ENCODE measurements around the gene AUTS2. TPM values are rescaled to one million over a fixed set of nuclear protein-coding genes. Genes with fewer than 3 reads are reported as not detected.

The AUTS2 gene
- total RNA-seq, 1 donor from 2014 or later = 56.0 TPM

DNA sequence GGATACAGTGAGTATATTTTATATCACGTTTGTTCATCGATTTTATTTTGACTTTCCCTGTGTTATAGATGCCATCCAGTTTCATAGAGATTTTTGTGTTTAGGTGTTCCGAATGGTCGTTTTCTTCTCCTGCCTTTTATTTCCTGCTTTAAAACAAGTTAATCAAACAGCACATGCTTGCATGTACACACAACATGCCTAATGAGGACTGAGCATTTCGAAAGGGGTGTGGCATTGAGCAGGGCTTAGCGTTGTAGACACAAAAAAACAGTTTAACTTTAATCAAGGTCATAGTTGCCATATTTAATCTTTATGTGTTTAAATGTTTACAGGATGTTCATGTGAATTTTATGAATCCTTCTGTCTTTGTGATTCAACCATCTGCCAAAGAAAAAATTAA lies 1103.2 kb downstream of the AUTS2 start:
- no peak overlapping the region for H3K4me3 ChIP-seq
- no peaks in the 10 kb centered on the region for H3K9me3 ChIP-seq
- ATAC-seq (no peak), DNase-seq (no peak)
- peaks cover 10% of the 10 kb centered on the region for H3K4me1 ChIP-seq
- peaks cover 6% of the 10 kb centered on the region for H3K36me3 ChIP-seq
- H3K27me3 ChIP-seq = no peaks in the 10 kb centered on the region
- TF ChIP-seq, protein P1, sequence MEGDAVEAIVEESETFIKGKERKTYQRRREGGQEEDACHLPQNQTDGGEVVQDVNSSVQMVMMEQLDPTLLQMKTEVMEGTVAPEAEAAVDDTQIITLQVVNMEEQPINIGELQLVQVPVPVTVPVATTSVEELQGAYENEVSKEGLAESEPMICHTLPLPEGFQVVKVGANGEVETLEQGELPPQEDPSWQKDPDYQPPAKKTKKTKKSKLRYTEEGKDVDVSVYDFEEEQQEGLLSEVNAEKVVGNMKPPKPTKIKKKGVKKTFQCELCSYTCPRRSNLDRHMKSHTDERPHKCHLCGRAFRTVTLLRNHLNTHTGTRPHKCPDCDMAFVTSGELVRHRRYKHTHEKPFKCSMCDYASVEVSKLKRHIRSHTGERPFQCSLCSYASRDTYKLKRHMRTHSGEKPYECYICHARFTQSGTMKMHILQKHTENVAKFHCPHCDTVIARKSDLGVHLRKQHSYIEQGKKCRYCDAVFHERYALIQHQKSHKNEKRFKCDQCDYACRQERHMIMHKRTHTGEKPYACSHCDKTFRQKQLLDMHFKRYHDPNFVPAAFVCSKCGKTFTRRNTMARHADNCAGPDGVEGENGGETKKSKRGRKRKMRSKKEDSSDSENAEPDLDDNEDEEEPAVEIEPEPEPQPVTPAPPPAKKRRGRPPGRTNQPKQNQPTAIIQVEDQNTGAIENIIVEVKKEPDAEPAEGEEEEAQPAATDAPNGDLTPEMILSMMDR (IDR thresholded peaks at IDR 0.05) = no peak
- no peak overlapping the region for H3K27ac ChIP-seq
- intact Hi-C loops (cut with DNase I) = no loop called here

DNA sequence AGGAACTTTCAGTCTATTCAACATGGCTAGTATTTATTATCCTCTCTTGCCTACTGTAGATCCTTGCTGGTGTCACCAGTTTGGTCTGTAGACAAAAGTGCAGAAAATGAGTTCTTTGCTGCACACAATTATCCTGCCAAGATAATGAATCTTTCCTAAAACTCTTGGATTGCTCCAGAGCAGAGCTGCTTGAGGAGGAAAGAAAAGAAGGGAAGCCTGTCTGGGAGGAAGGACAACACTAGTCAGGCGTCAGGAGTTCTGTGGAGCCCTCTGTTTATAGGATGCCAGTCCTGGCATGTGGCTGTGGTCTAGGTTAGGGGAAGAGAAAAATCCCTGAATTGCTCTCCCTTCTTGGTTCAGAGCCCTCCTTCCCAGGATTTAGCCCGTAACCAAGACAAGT lies 1103.7 kb downstream of the AUTS2 start:
- peaks cover 6% of the 10 kb centered on the region for H3K4me1 ChIP-seq
- no peak overlapping the region for H3K27ac ChIP-seq
- no peak overlapping the region for H3K4me3 ChIP-seq
- no peaks in the 10 kb centered on the region for H3K27me3 ChIP-seq
- DNase-seq (no peak), ATAC-seq (no peak)
- TF ChIP-seq, protein P1 (IDR thresholded peaks at IDR 0.05) = no peak
- no peaks in the 10 kb centered on the region for H3K9me3 ChIP-seq
- intact Hi-C loops (cut with DNase I) = no loop called here
- peaks cover 6% of the 10 kb centered on the region for H3K36me3 ChIP-seq

DNA sequence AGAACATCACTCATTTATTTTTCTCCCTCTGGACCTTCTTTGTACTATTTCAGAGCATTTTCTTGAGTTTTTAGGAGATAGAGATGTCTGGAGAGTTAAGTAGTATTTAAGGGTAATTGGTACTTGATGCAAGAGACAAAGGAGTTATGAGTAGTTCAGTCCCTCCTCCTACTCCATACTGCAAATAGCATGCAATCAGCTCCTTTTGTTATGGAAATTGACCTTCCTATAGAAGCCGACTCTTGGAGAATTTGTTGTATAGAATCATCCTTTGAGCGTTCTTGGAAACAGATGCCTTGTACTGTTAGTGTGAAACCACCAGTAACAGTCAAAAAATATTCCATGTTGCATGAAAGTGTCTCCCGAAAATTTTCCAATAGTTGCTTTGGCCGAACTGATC lies 1105.5 kb downstream of the AUTS2 start:
- DNase-seq (no peak), ATAC-seq (no peak)
- H3K4me3 ChIP-seq = no peak overlapping the region
- H3K36me3 ChIP-seq = peaks cover 6% of the 10 kb centered on the region
- H3K27ac ChIP-seq = no peak overlapping the region
- peaks cover 7% of the 10 kb centered on the region for H3K4me1 ChIP-seq
- H3K9me3 ChIP-seq = no peaks in the 10 kb centered on the region
- TF ChIP-seq, protein P1 (IDR thresholded peaks at IDR 0.05) = no peak
- no peaks in the 10 kb centered on the region for H3K27me3 ChIP-seq
- intact Hi-C loops (cut with DNase I) = no loop called here

DNA sequence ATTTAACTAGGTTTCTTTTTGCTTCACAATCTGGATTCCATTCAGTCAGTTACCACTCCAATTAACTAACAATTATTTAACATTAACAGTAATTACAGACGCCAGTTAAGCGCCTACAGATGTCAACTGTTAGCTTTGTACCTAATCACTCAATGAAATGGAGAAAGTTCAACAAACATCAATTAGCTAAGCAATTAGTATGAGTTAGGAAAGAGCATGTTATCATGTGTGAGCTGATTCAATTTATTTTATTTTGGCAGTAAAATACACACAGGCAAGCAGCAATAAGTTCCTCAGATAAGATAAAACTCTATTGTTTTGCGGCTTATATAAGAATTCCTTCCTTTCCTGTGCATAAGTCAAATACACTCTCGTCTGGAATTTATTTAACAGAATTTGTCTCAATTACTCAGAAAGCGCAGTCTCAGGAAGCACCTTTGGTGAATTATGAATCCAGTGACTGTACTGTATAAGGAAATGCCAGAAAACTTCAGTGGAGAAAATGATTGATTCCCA lies 1106.6 kb downstream of the AUTS2 start:
- intact Hi-C loops (cut with DNase I) = no loop called here
- no peaks in the 10 kb centered on the region for H3K27me3 ChIP-seq
- H3K4me1 ChIP-seq = peaks cover 11% of the 10 kb centered on the region
- no peaks in the 10 kb centered on the region for H3K9me3 ChIP-seq
- DNase-seq (no peak), ATAC-seq (no peak)
- no peaks in the 10 kb centered on the region for H3K36me3 ChIP-seq
- H3K27ac ChIP-seq = no peak overlapping the region
- TF ChIP-seq, protein P1 (IDR thresholded peaks at IDR 0.05) = no peak
- H3K4me3 ChIP-seq = no peak overlapping the region

DNA sequence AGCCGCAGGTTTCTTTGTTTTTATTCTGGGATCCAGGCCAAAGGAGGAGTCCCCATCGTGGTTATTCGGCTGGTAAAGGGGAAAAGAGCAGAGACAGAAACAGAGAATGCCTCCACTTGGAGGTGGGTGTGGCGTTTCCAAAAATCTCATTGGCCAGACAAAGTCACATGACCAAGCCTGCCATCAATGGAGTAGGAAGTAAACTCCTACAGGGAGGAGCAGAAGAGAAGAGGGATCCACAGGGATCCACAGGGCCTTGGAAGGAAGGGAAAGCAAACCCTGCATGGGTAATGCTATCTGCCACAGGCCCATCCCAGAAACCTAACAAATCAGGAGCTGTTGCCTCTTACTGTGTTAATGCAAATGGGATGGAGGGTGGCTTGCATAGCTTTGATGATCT lies 1107.9 kb downstream of the AUTS2 start:
- Histone ChIP-seq H3K27me3 (no peaks in the 10 kb centered on the region), H3K36me3 (no peaks in the 10 kb centered on the region), H3K27ac (no peak overlapping the region), H3K4me3 (no peak overlapping the region), H3K4me1 (peaks cover 16% of the 10 kb centered on the region), H3K9me3 (no peaks in the 10 kb centered on the region)
- no peak for DNase-seq
- TF ChIP-seq, protein P1 (IDR thresholded peaks at IDR 0.05) = no peak
- ATAC-seq = no peak
- intact Hi-C loops (cut with DNase I) = no loop called here

DNA sequence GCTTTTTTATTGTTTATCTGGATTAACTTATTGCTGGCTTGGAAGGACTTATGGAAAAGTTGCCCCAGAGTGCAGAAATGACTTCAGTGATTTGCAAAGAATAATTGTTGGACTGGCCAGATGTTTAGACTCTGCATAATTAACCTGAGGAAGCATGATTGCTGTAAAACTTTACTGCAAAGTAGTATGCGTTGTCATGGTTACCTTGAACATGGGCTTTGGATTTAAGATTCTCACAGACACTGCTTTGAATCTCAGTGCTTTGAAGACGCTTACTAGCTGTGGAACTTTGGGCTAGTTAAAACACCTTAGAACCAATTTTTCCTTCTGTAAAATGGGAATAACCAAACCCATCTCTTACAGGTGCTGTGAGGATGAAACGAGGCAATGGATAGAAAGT lies 1108.4 kb downstream of the AUTS2 start:
- Histone ChIP-seq H3K27ac (no peak overlapping the region), H3K4me1 (peaks cover 16% of the 10 kb centered on the region), H3K9me3 (no peaks in the 10 kb centered on the region), H3K4me3 (no peak overlapping the region), H3K27me3 (no peaks in the 10 kb centered on the region), H3K36me3 (no peaks in the 10 kb centered on the region)
- ATAC-seq = no peak
- intact Hi-C loops (cut with DNase I) = no loop called here
- TF ChIP-seq, protein P1 (IDR thresholded peaks at IDR 0.05) = no peak
- DNase-seq = no peak
